ENCODE measurements around the gene TIMM13. TPM values are rescaled to one million over a fixed set of nuclear protein-coding genes. Genes with fewer than 3 reads are reported as not detected.

TIMM13 gene
- total RNA-seq, 6 donors from 2014 or later, result 26.2 to 82.3 (median 40.0) TPM

GRCh38 chr19:2425622-2426581 lies 1.5 kb downstream of the TIMM13 start:
- Histone ChIP-seq H3K4me1 (peaks cover 22 to 45% (median 24%) of the 10 kb centered on the region in 4 donors), H3K4me3 (peak overlapping the region in 3 of 4 donors; percentile 79 to 99 (median 95)), H3K27me3 (no peaks in the 10 kb centered on the region), H3K27ac (no peak overlapping the region), H3K36me3 (peaks cover 0 to 20% (median 10%) of the 10 kb centered on the region in 4 donors), H3K9me3 (no peaks in the 10 kb centered on the region)
- ATAC-seq (ENCODE audit: low FRiP score in 2 of 2) (no peak), DNase-seq (no peak)
- no peak for TF ChIP-seq POLR2A (IDR thresholded peaks at IDR 0.05)
- TF ChIP-seq EP300 (IDR thresholded peaks at IDR 0.05), result no peak
- no peak for TF ChIP-seq CTCF (IDR thresholded peaks at IDR 0.05)
- no peak for TF ChIP-seq POLR2AphosphoS5 (IDR thresholded peaks at IDR 0.05)
- WGBS, 2 donors, result 83 to 87% methylated on average over 12 to 29 of the region's 29 CpGs

GRCh38 chr19:2424686-2425621 lies 2.4 kb downstream of the TIMM13 start:
- Histone ChIP-seq H3K36me3 (peaks cover 0 to 12% (median 5%) of the 10 kb centered on the region in 4 donors), H3K27me3 (no peaks in the 10 kb centered on the region), H3K27ac (no peak overlapping the region), H3K4me3 (no peak overlapping the region), H3K4me1 (peaks cover 22 to 45% (median 24%) of the 10 kb centered on the region in 4 donors), H3K9me3 (no peaks in the 10 kb centered on the region)
- peak in 1 of 2 donors; percentile 36 for ATAC-seq (ENCODE audit: low FRiP score in 2 of 2)
- TF ChIP-seq EP300 (IDR thresholded peaks at IDR 0.05) (no peak), CTCF (IDR thresholded peaks at IDR 0.05) (peak in 1 of 6 experiments; percentile 13)
- WGBS, 2 donors, result 73 to 84% methylated on average over 41 to 72 of the region's 101 CpGs
- peak in 1 of 2 donors; percentile 86 for DNase-seq

- peaks cover 22 to 45% (median 24%) of the 10 kb centered on the region in 4 donors for H3K4me1 ChIP-seq
- ATAC-seq (ENCODE audit: low FRiP score in 2 of 2) (no peak), DNase-seq (peak in 1 of 2 donors; percentile 84)
- no peak overlapping the region for H3K4me3 ChIP-seq
- no peak overlapping the region for H3K27ac ChIP-seq
- no peaks in the 10 kb centered on the region for H3K9me3 ChIP-seq
- WGBS, 2 donors, result 82 to 87% methylated on average over 33 to 34 of the region's 46 CpGs
- H3K36me3 ChIP-seq, result peaks cover 0 to 12% (median 5%) of the 10 kb centered on the region in 4 donors
- H3K27me3 ChIP-seq, result no peaks in the 10 kb centered on the region
- no peak for TF ChIP-seq POLR2A (IDR thresholded peaks at IDR 0.05)
- TF ChIP-seq CTCF (IDR thresholded peaks at IDR 0.05), result no peak
- no peak for TF ChIP-seq POLR2AphosphoS5 (IDR thresholded peaks at IDR 0.05)
- no peak for TF ChIP-seq EP300 (IDR thresholded peaks at IDR 0.05)
Observed at GRCh38 chr19:2423915-2424685, 3.3 kb downstream of the TIMM13 start.
